Cardiac muscle cell (in vitro differentiated cells and primary cell): Measurements from ENCODE around the gene MRPL51. TPM values are rescaled to one million over a fixed set of nuclear protein-coding genes. Genes with fewer than 3 reads are reported as not detected.

Source experiments
- DNase-seq, 2 donors: peaks; one replicate each; pipeline versions ENCODE4 v3.0.0 to v3.0.0-alpha.2; 2010 to 2017; ENCODE audit warnings: low read depth in 1 of 2, low spot score in 1 of 2
- H3K27ac ChIP-seq: fragments of 200-600 bp; sonication (generic); 2 replicates; pipeline ENCODE4 v1.5.1; 2016
- H3K27me3 ChIP-seq: fragments of 200-600 bp; sonication (generic); 2 replicates; pipeline ENCODE4 v1.6.0; 2016; ENCODE audit warnings: control low read depth
- H3K36me3 ChIP-seq: fragments of 200-600 bp; sonication (generic); 2 replicates; pipeline ENCODE4 v1.5.1; 2016; ENCODE audit warnings: control low read depth
- H3K4me1 ChIP-seq: fragments of 200-600 bp; sonication (generic); 2 replicates; pipeline ENCODE4 v1.8.1; 2017; ENCODE audit warnings: low read depth, mild to moderate bottlenecking, mixed run types
- H3K4me3 ChIP-seq: fragments of 200-600 bp; sonication (generic); 2 replicates; pipeline ENCODE4 v1.5.1; 2016; ENCODE audit warnings: mild to moderate bottlenecking
- H3K9me3 ChIP-seq: fragments of 200-600 bp; sonication (generic); 2 replicates; pipeline ENCODE4 v1.5.1; 2017; ENCODE audit warnings: low read depth, mild to moderate bottlenecking, control low read depth
- CTCF ChIP-seq: IDR thresholded peaks from 2 replicates; pipeline ENCODE4 v1.5.1; 2012; ENCODE audit warnings: low read depth, mild to moderate bottlenecking, low read length
- polyA plus RNA-seq: library from polyadenylated mRNA; unstranded; fragments of >200 nt; fragmentation: Nextera tagmentation; extraction: Ambion mirVana; gene quantifications from 2 replicates; pipeline ENCODE4 v1.2.1, GENCODE V29; 2016
- total RNA-seq: library from RNA; depleted of rRNA; stranded (reverse); fragments of >200 nt; gene quantifications from 2 replicates; pipeline ENCODE4 v1.2.3, GENCODE V29; 2016

Gene MRPL51
- total and polyA plus RNA-seq, 2 experiments from 2014 or later = 75.1 to 279 TPM

- DNase-seq = no peak
These were observed 20.6 kb downstream of the MRPL51 start for GRCh38 chr12:6472491-6472890.

GRCh38 chr12:6471989-6472360 is 21.1 kb downstream of the MRPL51 start:
- DNase-seq = no peak
- Histone ChIP-seq H3K27me3 (no peaks in the 10 kb centered on the region), H3K36me3 (no peaks in the 10 kb centered on the region), H3K4me1 (peaks cover 12% of the 10 kb centered on the region), H3K4me3 (no peak overlapping the region), H3K27ac (no peak overlapping the region), H3K9me3 (no peaks in the 10 kb centered on the region)
- TF ChIP-seq CTCF = no peak

More at GRCh38 chr12:6472491-6472890, 20.6 kb downstream of the MRPL51 start:
- TF ChIP-seq CTCF = no peak
- Histone ChIP-seq H3K9me3 (no peaks in the 10 kb centered on the region), H3K4me3 (no peak overlapping the region), H3K27me3 (no peaks in the 10 kb centered on the region), H3K36me3 (no peaks in the 10 kb centered on the region), H3K4me1 (peaks cover 12% of the 10 kb centered on the region), H3K27ac (no peak overlapping the region)

GRCh38 chr12:6470375-6471163 is 22.5 kb downstream of the MRPL51 start, which contains the start of gene VAMP1:
Gene VAMP1 (minus strand): TSS chr12:6470677. CDS start chr12:6470531, 146 bp downstream.
- H3K36me3 ChIP-seq = no peaks in the 10 kb centered on the region
- H3K9me3 ChIP-seq = no peaks in the 10 kb centered on the region
- H3K27me3 ChIP-seq = no peaks in the 10 kb centered on the region
- TF ChIP-seq CTCF = no peak
- peak; percentile 98 to 99 for DNase-seq
- peak within 1 kb of the TSS; percentile 53 for H3K4me3 ChIP-seq
- H3K4me1 ChIP-seq = peaks cover 12% of the 10 kb centered on the region
- H3K27ac ChIP-seq = peak within 1 kb of the TSS; percentile 70

GRCh38 chr12:6469609-6470374 is 23.3 kb downstream of the MRPL51 start:
- no peak for DNase-seq
- Histone ChIP-seq H3K9me3 (no peaks in the 10 kb centered on the region), H3K27me3 (no peaks in the 10 kb centered on the region), H3K27ac (peak overlapping the region; percentile 70), H3K36me3 (no peaks in the 10 kb centered on the region), H3K4me1 (peaks cover 12% of the 10 kb centered on the region), H3K4me3 (peak overlapping the region; percentile 53)
- no peak for TF ChIP-seq CTCF

GRCh38 chr12:6469092-6469491 is 24.0 kb downstream of the MRPL51 start:
- H3K36me3 ChIP-seq = no peaks in the 10 kb centered on the region
- H3K9me3 ChIP-seq = no peaks in the 10 kb centered on the region
- peaks cover 12% of the 10 kb centered on the region for H3K4me1 ChIP-seq
- no peak overlapping the region for H3K4me3 ChIP-seq
- DNase-seq = no peak
- TF ChIP-seq CTCF = no peak
- H3K27ac ChIP-seq = no peak overlapping the region
- H3K27me3 ChIP-seq = no peaks in the 10 kb centered on the region
